ENCODE results near the gene CERKL.

DNA sequence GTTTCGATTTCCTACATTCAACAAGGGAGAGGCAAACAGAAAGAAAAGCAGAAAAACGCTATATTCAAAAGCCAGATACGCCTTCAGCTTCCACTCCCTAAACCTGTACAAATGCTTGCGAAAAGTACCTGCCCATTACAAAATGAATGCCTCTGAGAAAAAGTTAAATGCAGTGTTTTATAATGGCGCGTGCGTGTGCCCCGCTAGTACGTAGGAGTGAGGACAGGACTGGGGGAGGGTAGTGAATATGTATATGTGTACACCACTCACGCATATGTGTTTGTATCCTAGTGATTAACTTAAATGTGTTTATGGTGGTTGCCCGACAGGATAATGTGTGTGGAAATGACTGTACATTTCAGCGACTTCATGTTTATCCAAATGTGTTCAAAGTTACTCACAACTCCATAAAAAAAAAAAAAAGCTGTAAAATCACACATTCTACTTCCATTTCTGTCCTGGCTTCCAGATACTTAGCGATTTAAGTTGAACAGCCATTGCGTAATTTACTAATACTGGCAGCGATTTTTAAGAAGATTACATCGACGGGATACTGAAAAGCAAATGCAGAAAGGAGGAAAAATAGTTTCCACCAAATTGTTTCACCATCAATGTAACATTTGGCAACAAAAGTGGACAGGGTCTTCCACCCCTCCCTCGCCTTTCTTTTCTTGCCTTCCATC is 22.1 kb upstream of the CERKL start:
- TF ChIP-seq, protein P1, sequence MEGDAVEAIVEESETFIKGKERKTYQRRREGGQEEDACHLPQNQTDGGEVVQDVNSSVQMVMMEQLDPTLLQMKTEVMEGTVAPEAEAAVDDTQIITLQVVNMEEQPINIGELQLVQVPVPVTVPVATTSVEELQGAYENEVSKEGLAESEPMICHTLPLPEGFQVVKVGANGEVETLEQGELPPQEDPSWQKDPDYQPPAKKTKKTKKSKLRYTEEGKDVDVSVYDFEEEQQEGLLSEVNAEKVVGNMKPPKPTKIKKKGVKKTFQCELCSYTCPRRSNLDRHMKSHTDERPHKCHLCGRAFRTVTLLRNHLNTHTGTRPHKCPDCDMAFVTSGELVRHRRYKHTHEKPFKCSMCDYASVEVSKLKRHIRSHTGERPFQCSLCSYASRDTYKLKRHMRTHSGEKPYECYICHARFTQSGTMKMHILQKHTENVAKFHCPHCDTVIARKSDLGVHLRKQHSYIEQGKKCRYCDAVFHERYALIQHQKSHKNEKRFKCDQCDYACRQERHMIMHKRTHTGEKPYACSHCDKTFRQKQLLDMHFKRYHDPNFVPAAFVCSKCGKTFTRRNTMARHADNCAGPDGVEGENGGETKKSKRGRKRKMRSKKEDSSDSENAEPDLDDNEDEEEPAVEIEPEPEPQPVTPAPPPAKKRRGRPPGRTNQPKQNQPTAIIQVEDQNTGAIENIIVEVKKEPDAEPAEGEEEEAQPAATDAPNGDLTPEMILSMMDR (IDR thresholded peaks at IDR 0.05) = no peak
- TF ChIP-seq POLR2A (IDR thresholded peaks at IDR 0.05) = no peak
